ENCODE results near the gene LHFPL3. TPM values are rescaled to one million over a fixed set of nuclear protein-coding genes. Genes with fewer than 3 reads are reported as not detected.

LHFPL3 gene
- total and polyA plus RNA-seq, 9 donors, result 0.04 to 0.53 (median 0.27) TPM; not detected in 4

DNA sequence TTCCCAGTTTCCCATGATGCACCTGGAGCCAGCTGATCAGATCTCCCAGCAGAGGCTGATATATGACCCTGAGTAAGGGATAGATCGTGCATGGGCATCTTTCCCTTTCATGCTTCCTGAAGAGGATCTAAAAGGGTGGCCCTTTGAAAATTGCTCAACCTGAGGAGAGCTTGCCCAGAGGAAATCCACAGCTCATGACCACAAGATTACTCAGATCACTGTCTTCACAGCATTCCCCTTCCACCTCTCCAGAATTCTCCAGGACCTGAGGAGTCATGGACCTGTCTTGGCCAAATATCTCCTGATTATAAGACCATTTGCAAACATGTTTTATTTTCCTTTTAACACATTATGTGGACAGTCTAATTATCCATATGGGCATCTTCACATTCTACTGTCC, 328.1 kb downstream of the LHFPL3 start:
- DNase-seq, result no peak
- H3K36me3 ChIP-seq, result no peaks in the 10 kb centered on the region
- 47 to 70% (median 59%) methylated on average over 1 of the region's 1 CpG for WGBS, 3 donors
- H3K27ac ChIP-seq, result no peak overlapping the region
- H3K9me3 ChIP-seq, result no peaks in the 10 kb centered on the region
- intact Hi-C loops (cut with DNase I), result no loop called here
- H3K27me3 ChIP-seq, result no peaks in the 10 kb centered on the region
- no peak overlapping the region for H3K4me3 ChIP-seq
- TF ChIP-seq CTCF (IDR thresholded peaks at IDR 0.05), result no peak
- no peak for TF ChIP-seq EP300 (IDR thresholded peaks at IDR 0.05)
- no peak for TF ChIP-seq POLR2A (IDR thresholded peaks at IDR 0.05)
- H3K4me1 ChIP-seq (ENCODE audit: insufficient read depth), result no peaks in the 10 kb centered on the region

GRCh38 chr7:104657134-104657533, 328.7 kb downstream of the LHFPL3 start:
- TF ChIP-seq POLR2A (IDR thresholded peaks at IDR 0.05) (no peak), EP300 (IDR thresholded peaks at IDR 0.05) (no peak), CTCF (IDR thresholded peaks at IDR 0.05) (no peak)
- intact Hi-C loops (cut with DNase I), result no loop called here
- Histone ChIP-seq H3K4me1 (ENCODE audit: insufficient read depth) (no peaks in the 10 kb centered on the region), H3K27ac (no peak overlapping the region), H3K4me3 (no peak overlapping the region), H3K9me3 (no peaks in the 10 kb centered on the region), H3K36me3 (no peaks in the 10 kb centered on the region), H3K27me3 (no peaks in the 10 kb centered on the region)
- 87 to 96% (median 93%) methylated on average over 1 of the region's 1 CpG for WGBS, 3 donors
- no peak for DNase-seq

DNA sequence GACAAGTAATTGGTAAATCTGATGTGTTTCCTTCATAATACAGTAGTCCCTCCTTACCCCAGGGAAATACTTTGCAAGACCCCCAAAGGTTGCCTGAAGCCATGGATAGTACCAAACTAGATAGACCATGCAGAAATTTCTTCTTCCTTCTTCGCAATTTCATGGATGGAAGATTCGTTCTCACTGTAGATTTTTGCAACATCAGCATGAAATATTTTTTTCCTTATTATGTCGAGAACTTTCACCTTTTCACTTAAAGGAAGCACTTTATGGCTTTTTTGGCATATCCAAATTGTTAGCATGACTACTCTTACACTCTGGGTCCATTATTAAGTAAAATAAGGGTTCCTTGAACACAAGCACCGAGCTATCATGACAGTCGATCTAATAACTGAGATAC, 333.2 kb downstream of the LHFPL3 start:
- H3K27me3 ChIP-seq, result no peaks in the 10 kb centered on the region
- DNase-seq, result no peak
- no peaks in the 10 kb centered on the region for H3K4me1 ChIP-seq (ENCODE audit: insufficient read depth)
- no peak overlapping the region for H3K4me3 ChIP-seq
- no peaks in the 10 kb centered on the region for H3K36me3 ChIP-seq
- TF ChIP-seq POLR2A (IDR thresholded peaks at IDR 0.05) (no peak), EP300 (IDR thresholded peaks at IDR 0.05) (no peak), CTCF (IDR thresholded peaks at IDR 0.05) (no peak)
- WGBS, 3 donors, result 58 to 80% (median 69%) methylated on average over 5 of the region's 5 CpGs
- intact Hi-C loops (cut with DNase I), result no loop called here
- H3K9me3 ChIP-seq, result no peaks in the 10 kb centered on the region
- H3K27ac ChIP-seq, result no peak overlapping the region

DNA sequence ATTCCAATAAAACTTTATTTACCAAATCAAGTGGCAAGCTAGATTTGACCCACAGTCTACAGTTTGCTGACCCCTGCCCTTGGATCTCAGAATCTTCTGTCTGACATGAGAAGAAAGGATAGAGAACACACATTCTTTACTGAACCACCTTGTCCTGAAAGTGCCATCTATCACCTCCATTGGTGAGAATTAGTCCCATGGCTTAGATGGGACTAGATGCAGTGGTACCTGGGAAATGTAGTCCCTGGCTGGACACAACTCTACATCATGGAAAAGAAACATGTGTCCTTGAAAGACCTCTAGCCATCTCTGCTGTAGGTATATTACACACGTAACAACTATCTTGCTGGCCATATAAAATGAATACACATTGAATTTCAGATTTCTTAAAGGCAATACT, 336.2 kb downstream of the LHFPL3 start:
- DNase-seq, result no peak
- WGBS, 3 donors, result 47 to 69% (median 63%) methylated on average over 1 of the region's 1 CpG
- H3K4me1 ChIP-seq (ENCODE audit: insufficient read depth), result no peaks in the 10 kb centered on the region
- no peak for TF ChIP-seq EP300 (IDR thresholded peaks at IDR 0.05)
- intact Hi-C loops (cut with DNase I), result no loop called here
- no peaks in the 10 kb centered on the region for H3K36me3 ChIP-seq
- no peak overlapping the region for H3K4me3 ChIP-seq
- no peaks in the 10 kb centered on the region for H3K27me3 ChIP-seq
- no peaks in the 10 kb centered on the region for H3K9me3 ChIP-seq
- no peak overlapping the region for H3K27ac ChIP-seq

DNA sequence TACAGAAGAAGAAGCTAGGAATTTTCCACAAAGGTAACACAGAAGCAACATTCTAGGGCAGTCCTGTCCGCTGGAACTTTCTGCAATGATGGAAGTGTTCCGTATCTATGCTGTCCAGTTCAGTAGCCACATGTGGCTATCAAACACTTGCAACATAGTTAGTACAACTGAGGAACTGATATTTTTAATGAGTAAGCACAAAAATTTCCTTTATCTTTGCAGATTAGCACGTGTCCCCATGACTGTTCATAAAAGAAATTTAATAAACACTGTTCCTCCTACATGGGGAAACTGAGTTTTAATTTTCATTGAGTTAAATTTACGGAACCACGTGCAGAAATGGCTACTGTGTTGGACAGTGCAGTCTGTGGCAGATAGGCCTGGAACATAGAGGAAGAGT, 349.2 kb downstream of the LHFPL3 start:
- no peak for TF ChIP-seq POLR2A (IDR thresholded peaks at IDR 0.05)
- TF ChIP-seq CTCF (IDR thresholded peaks at IDR 0.05), result no peak
- TF ChIP-seq EP300 (IDR thresholded peaks at IDR 0.05), result no peak
- Histone ChIP-seq H3K4me3 (no peak overlapping the region), H3K4me1 (ENCODE audit: insufficient read depth) (no peaks in the 10 kb centered on the region), H3K27ac (no peak overlapping the region), H3K36me3 (no peaks in the 10 kb centered on the region), H3K27me3 (no peaks in the 10 kb centered on the region), H3K9me3 (no peaks in the 10 kb centered on the region)
- intact Hi-C loops (cut with DNase I), result no loop called here
- WGBS, 3 donors, result 53 to 75% (median 57%) methylated on average over 5 of the region's 5 CpGs
- no peak for DNase-seq
